Hepatocyte (in vitro differentiated cells): ENCODE data around the gene NUP43. TPM values are rescaled to one million over a fixed set of nuclear protein-coding genes. Genes with fewer than 3 reads are reported as not detected.

Source experiments
- DNase-seq: peaks from one replicate; pipeline ENCODE4 v3.0.0-alpha.2; 2016; ENCODE audit warnings: low spot score
- H2AFZ ChIP-seq: fragments of 200-600 bp; sonication (generic); 2 replicates; pipeline ENCODE4 v1.6.0; 2016; ENCODE audit warnings: antibody characterized with exemption, mild to moderate bottlenecking
- H3K27ac ChIP-seq: fragments of 200-600 bp; sonication (generic); 2 replicates; pipeline ENCODE4 v1.5.1; 2016; ENCODE audit warnings: mild to moderate bottlenecking
- H3K27me3 ChIP-seq: fragments of 200-600 bp; sonication (generic); 2 replicates; pipeline ENCODE4 v1.6.1; 2016
- H3K36me3 ChIP-seq: fragments of 200-600 bp; sonication (generic); replicated peaks from 2 replicates; pipeline ENCODE4 v1.5.1; 2016; ENCODE audit warnings: low read depth; ENCODE audit not compliant: insufficient read depth
- H3K4me1 ChIP-seq: fragments of 200-600 bp; sonication (generic); 2 replicates; pipeline ENCODE4 v1.5.1; 2016; ENCODE audit warnings: mild to moderate bottlenecking, moderate library complexity; ENCODE audit not compliant: insufficient read depth
- H3K4me2 ChIP-seq: fragments of 200-600 bp; sonication (generic); 2 replicates; pipeline ENCODE4 v1.6.0; 2016
- H3K4me3 ChIP-seq: fragments of 200-600 bp; sonication (generic); 2 replicates; pipeline ENCODE4 v1.5.1; 2016; ENCODE audit warnings: mild to moderate bottlenecking
- H3K79me2 ChIP-seq: fragments of 200-600 bp; sonication (generic); 2 replicates; pipeline ENCODE4 v1.6.0; 2017; ENCODE audit warnings: mild to moderate bottlenecking
- H3K9me2 ChIP-seq: fragments of 200-600 bp; sonication (generic); replicated peaks from 2 replicates; pipeline ENCODE4 v1.6.0; 2017; ENCODE audit warnings: mild to moderate bottlenecking; ENCODE audit not compliant: insufficient read depth
- H3K9me3 ChIP-seq: fragments of 200-600 bp; sonication (generic); 2 replicates; pipeline ENCODE4 v1.5.1; 2016; ENCODE audit warnings: low read depth, mild to moderate bottlenecking
- H4K20me1 ChIP-seq: fragments of 200-600 bp; sonication (generic); 2 replicates; pipeline ENCODE4 v1.6.0; 2016; ENCODE audit warnings: mild to moderate bottlenecking; ENCODE audit not compliant: insufficient read depth, poor library complexity, severe bottlenecking
- EZH2 ChIP-seq: fragments of 200-600 bp; sonication (generic); IDR thresholded peaks from 2 replicates; pipeline ENCODE4 v1.6.1; 2016; ENCODE audit warnings: antibody characterized with exemption, mild to moderate bottlenecking, borderline replicate concordance
- EZH2phosphoT487 ChIP-seq: fragments of 200-600 bp; sonication (generic); IDR thresholded peaks from one replicate; pipeline ENCODE4 v1.6.1; 2018; ENCODE audit warnings: antibody characterized with exemption, mild to moderate bottlenecking, low read depth, moderate library complexity; ENCODE audit not compliant: unreplicated experiment, severe bottlenecking
- WGBS: methylation state at CpG from one replicate; pipeline ENCODE4 v1.1.6; 2016; ENCODE audit warnings: low lambda C conversion rate; ENCODE audit errors: missing lambda C conversion rate; 5-methylcytosine and 5-hydroxymethylcytosine counted together
- polyA plus RNA-seq: library from polyadenylated mRNA; unstranded; fragments of >200 nt; fragmentation: Nextera tagmentation; extraction: Ambion mirVana; gene quantifications from 2 replicates; pipeline ENCODE4 v1.2.1, GENCODE V29; 2016
- total RNA-seq: library from RNA; depleted of rRNA; stranded (reverse); fragments of >200 nt; gene quantifications from 2 replicates; pipeline ENCODE4 v1.2.3, GENCODE V29; 2014
- TF ChIP-seq, protein P1 (sequence below): fragments of 200-600 bp; sonication (generic); IDR thresholded peaks from 2 replicates; pipeline ENCODE4 v1.5.1; 2016; ENCODE audit warnings: antibody characterized with exemption, mild to moderate bottlenecking; ENCODE audit not compliant: poor library complexity

NUP43 gene
- total and polyA plus RNA-seq, 2 experiments from 2014 or later, result 9.8 to 37.2 TPM

DNA sequence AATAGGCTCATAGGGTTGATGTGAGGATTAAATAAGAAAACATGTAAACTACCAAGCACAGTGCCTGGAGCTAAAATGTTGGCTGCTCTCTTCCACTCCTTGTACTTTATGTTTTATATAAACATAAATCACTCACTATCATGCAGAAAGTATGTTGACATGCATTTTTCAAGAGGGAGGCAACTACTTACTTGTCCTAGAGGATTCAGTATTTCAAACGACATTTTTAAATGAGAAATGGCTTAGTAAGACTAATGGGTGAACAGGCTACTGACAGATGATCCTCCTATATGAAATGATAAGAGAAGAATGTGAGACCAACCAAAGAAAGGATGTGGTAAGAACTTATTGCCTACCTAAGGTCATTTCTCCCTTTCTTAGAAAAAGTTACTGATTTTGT, 49.4 kb downstream of the NUP43 start:
- no peak overlapping the region for H3K4me3 ChIP-seq
- H3K36me3 ChIP-seq, result no peaks in the 10 kb centered on the region
- H3K9me2 ChIP-seq, result no peaks in the 10 kb centered on the region
- 69% methylated on average over 1 of the region's 1 CpG for WGBS
- peaks cover 97% of the 10 kb centered on the region for H3K79me2 ChIP-seq
- no peaks in the 10 kb centered on the region for H3K27me3 ChIP-seq
- no peaks in the 10 kb centered on the region for H3K4me1 ChIP-seq
- no peak overlapping the region for H3K27ac ChIP-seq
- no peak overlapping the region for H2AFZ ChIP-seq
- H3K9me3 ChIP-seq, result no peaks in the 10 kb centered on the region
- H3K4me2 ChIP-seq, result no peak overlapping the region
- DNase-seq, result no peak
- TF ChIP-seq, protein P1, sequence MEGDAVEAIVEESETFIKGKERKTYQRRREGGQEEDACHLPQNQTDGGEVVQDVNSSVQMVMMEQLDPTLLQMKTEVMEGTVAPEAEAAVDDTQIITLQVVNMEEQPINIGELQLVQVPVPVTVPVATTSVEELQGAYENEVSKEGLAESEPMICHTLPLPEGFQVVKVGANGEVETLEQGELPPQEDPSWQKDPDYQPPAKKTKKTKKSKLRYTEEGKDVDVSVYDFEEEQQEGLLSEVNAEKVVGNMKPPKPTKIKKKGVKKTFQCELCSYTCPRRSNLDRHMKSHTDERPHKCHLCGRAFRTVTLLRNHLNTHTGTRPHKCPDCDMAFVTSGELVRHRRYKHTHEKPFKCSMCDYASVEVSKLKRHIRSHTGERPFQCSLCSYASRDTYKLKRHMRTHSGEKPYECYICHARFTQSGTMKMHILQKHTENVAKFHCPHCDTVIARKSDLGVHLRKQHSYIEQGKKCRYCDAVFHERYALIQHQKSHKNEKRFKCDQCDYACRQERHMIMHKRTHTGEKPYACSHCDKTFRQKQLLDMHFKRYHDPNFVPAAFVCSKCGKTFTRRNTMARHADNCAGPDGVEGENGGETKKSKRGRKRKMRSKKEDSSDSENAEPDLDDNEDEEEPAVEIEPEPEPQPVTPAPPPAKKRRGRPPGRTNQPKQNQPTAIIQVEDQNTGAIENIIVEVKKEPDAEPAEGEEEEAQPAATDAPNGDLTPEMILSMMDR, result no peak
- TF ChIP-seq EZH2 (no peak), EZH2phosphoT487 (no peak)
- H4K20me1 ChIP-seq, result peaks cover 52% of the 10 kb centered on the region

DNA sequence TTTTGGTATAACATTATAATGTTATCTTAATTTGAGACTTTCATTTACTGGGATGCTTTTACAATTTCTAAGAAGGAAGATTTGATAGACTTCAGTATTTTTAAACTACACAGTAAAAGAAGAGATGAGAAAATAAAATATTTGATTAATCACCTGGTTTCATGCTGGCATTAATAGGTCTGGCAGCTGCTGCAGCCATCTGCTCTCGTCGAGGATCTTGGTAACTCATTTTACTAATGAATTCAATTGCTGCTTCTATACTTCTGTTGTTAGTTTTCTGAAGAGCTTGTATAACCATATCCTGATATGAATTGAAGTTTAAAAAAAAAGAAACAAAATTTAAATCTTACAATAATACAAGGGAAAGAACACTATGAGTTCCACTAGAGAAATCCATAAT, 51.4 kb downstream of the NUP43 start:
- Histone ChIP-seq H3K4me2 (no peak overlapping the region), H3K4me3 (no peak overlapping the region), H3K9me3 (no peaks in the 10 kb centered on the region), H3K36me3 (no peaks in the 10 kb centered on the region), H2AFZ (no peak overlapping the region), H3K9me2 (no peaks in the 10 kb centered on the region), H3K27me3 (no peaks in the 10 kb centered on the region), H4K20me1 (peaks cover 36% of the 10 kb centered on the region), H3K4me1 (no peaks in the 10 kb centered on the region), H3K27ac (no peak overlapping the region), H3K79me2 (peaks cover 94% of the 10 kb centered on the region)
- no peak for DNase-seq
- whole genome bisulfite sequencing, result 100% methylated on average over 2 of the region's 2 CpGs
- no peak for TF ChIP-seq EZH2phosphoT487
- no peak for TF ChIP-seq EZH2
- TF ChIP-seq, protein P1, result no peak

DNA sequence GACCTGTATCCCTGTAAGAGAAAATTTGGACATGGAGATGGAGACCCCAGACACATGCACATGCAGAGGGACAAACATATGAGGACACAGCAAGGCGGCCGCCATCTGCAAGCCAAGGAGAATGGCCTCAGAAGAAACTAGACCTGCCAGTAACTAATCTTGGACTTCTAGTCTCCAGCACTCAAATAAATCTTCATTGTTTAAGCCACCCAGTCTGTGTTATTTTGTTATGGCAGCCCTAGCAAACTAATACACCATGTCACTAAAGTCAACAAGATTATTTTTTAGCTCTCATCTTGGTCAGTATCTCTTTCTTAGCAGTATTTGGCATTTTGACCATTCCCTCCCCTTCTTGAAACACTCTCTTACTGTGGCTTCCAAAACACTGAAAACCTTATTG, 55.1 kb downstream of the NUP43 start:
- Histone ChIP-seq H3K9me2 (no peaks in the 10 kb centered on the region), H3K9me3 (no peaks in the 10 kb centered on the region), H3K27ac (no peak overlapping the region), H3K4me1 (no peaks in the 10 kb centered on the region), H3K4me3 (no peak overlapping the region), H3K79me2 (peaks cover 71% of the 10 kb centered on the region), H3K27me3 (no peaks in the 10 kb centered on the region), H3K4me2 (no peak overlapping the region), H2AFZ (no peak overlapping the region), H4K20me1 (peaks cover 11% of the 10 kb centered on the region), H3K36me3 (no peaks in the 10 kb centered on the region)
- WGBS, result 95% methylated on average over 2 of the region's 2 CpGs
- DNase-seq, result no peak
- no peak for TF ChIP-seq EZH2phosphoT487
- TF ChIP-seq, protein P1, result no peak
- TF ChIP-seq EZH2, result no peak

- Histone ChIP-seq H3K9me3 (no peaks in the 10 kb centered on the region), H2AFZ (no peak overlapping the region), H3K79me2 (peaks cover 40% of the 10 kb centered on the region), H3K27me3 (no peaks in the 10 kb centered on the region), H4K20me1 (no peaks in the 10 kb centered on the region), H3K36me3 (no peaks in the 10 kb centered on the region), H3K4me1 (no peaks in the 10 kb centered on the region), H3K9me2 (no peaks in the 10 kb centered on the region), H3K4me3 (no peak overlapping the region), H3K27ac (no peak overlapping the region), H3K4me2 (no peak overlapping the region)
- DNase-seq, result no peak
- TF ChIP-seq, protein P1, result no peak
- TF ChIP-seq EZH2, result no peak
- TF ChIP-seq EZH2phosphoT487, result no peak
- WGBS, result 87% methylated on average over 7 of the region's 7 CpGs
Measured at GRCh38 chr6:149686230-149686629, 60.1 kb downstream of the NUP43 start.
